GM12874 (cell line): Measurements from ENCODE around the gene PRDM16.

Source experiments
- TF ChIP-seq, protein P1 (sequence below): IDR thresholded peaks from 2 replicates; pipeline ENCODE4 v1.5.1; 2011; ENCODE audit warnings: low read depth, mild to moderate bottlenecking, control low read depth, low read length, moderate library complexity; ENCODE audit not compliant: insufficient read depth

The PRDM16 gene

DNA sequence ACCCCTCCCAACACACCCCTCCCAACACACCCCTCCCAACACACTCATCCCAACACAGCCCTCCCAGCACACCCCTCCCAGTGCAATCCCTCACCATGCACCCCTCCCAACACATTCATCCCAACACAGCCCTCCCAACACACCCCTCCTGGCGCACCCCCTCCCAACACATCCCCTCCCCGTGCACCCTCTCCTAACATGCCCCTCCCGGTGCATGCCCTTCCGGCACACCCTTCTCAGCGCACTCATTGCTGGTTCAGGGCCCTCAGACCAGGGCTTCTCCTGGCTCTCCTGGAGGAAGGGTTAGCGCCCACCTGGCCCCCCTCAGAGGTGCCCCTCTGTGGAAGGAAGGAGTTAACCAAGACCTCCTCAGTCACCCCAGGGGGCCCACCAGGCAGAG lies 310.9 kb downstream of the PRDM16 start:
- TF ChIP-seq, protein P1, sequence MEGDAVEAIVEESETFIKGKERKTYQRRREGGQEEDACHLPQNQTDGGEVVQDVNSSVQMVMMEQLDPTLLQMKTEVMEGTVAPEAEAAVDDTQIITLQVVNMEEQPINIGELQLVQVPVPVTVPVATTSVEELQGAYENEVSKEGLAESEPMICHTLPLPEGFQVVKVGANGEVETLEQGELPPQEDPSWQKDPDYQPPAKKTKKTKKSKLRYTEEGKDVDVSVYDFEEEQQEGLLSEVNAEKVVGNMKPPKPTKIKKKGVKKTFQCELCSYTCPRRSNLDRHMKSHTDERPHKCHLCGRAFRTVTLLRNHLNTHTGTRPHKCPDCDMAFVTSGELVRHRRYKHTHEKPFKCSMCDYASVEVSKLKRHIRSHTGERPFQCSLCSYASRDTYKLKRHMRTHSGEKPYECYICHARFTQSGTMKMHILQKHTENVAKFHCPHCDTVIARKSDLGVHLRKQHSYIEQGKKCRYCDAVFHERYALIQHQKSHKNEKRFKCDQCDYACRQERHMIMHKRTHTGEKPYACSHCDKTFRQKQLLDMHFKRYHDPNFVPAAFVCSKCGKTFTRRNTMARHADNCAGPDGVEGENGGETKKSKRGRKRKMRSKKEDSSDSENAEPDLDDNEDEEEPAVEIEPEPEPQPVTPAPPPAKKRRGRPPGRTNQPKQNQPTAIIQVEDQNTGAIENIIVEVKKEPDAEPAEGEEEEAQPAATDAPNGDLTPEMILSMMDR = no peak

DNA sequence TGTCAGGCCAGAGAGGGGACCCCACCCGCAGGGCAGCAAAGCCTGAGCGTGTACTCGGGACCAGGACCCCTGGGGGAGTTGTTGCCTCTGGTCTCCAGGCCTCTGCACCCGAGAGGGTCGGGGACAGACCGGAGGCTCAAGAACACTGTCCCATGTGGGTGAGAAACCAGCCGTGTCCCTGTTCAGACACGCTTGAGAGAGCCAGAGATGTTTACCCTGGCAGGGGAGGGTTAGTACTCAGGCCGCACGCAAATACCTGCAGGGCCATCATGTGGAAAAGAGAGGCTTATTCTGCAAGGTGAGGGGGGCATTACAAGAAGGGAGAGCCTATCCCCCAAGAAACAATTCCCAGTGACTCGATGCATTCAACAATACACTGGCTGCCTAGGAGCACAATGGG lies 311.5 kb downstream of the PRDM16 start:
- TF ChIP-seq, protein P1 = no peak

DNA sequence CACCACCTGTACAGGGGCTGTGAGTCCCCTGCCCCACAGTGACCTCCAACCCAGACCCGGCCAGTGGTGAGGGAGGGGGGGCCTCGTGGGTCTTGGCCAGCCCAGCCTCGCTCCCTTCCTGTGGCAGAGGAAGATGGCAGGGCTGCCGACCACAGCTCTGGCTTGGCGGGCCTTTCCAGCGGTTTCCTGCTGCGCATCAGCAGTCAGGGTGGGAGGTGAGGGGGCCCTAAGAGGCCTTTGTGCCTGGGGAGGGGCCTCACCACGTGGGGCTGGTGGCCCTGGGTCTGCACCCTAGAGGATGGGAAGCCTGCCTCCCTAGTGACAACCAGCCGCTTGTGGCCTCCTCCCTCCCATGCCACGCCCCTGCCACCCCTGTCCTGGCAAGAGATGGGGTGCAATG lies 312.9 kb downstream of the PRDM16 start:
- TF ChIP-seq, protein P1 = no peak

DNA sequence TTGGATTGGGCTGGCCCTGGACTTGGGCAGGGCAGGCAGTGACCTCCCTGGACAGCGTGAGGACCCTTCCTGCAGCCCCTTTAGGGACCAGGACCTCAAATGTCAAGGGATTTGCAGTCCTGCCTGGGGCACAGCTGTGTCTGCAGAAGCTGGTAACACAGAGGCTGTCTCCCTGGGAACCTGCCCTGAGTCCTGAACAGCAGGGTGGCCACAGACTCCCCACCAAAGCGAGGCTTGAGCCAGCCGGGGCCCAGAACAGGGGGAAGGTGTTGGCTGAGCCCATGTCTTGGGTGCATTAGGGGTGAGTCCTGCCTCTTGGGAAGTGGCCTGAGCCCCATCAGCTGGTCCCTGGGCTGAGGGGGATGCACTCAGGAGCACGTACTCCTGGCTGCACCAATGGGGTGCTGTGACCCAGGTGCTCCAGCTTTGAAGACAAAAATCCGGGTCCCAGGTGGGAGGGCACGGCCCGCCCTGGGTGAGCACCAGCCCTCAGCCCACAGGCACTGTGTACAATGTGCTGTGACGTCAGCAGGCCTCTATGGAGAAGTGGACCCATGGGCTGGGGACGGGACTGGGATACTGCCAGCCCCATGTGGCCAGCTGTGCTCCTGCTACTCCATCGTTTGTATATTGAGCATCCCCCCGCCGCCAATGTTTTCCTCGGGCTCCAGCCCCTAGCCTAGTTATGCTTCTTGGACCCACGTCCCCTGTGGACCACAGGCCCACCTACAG lies 313.5 kb downstream of the PRDM16 start:
- TF ChIP-seq, protein P1 = no peak

DNA sequence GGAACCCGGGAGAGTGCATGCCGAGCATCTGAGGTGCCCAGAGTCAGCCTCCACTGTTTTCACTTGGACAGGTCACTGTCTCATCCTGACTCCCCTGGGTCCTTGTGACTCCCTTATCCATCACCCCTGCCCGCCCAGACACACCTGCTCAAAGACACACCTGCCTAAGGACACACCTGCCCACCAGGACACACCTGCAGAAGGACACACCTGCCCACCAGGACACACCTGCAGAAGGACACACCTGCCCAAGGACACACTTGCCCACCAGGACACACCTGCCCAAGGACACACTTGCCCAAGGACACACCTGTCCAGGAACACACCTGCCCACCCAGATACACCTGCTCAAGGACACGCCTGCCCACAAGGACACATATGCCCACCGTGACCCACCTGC lies 314.7 kb downstream of the PRDM16 start:
- TF ChIP-seq, protein P1 = no peak

DNA sequence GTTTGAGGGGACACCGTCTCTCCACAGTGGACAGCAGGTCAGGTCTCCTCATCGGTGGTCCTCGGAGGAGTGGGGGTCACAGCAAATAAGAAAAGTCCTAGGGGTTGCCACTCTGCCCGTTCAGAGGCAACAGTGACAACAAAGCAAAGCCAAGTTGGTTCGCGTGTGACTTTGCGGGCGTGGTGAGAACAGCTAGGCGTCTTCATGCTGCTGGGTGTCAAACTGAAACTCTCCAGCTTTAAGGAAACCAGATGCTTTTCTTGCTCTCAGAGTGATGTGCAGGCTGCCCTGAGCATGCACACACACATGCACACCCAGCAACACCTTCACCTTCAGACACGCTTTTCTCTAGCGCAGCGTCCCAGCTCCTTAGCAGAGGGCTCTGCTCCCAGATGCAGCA lies 315.4 kb downstream of the PRDM16 start:
- TF ChIP-seq, protein P1 = no peak

DNA sequence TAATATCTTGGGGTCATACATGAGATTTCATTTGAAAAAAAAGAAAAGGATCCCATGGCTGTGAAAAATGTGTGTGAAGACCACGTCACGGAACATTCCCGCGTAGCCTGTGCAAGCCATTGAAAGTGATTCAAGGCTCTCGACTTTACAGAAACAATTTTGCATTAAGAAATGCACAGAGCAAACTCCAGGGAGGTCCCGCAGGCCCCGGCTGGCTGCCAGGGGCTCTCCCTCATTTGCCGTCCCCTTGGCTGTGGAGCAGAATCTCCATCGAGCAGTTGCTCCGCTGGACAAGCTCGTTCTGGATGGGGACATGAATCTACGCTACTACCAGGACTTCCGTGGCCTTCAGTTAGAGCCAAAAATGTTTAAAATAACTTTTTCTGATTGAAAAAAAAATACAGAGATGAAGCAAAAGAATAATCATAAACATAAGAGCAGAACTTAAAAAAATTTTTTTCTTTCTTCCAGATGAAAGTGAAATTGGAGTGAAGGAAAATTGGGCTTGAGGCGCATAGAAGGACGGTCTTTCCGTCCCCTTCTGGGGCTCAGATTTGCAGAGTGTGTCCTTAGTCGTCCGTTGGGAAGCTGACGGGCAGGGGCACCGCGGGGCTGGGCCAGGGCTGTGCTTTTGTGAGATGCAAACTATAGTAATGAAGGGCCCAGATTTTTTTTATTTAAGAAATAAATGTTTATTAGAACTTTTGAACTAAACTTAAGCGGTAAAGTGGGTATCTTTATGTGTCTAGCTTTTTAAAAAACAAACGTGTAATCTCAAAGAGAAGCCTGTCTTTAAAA lies 317.4 kb downstream of the PRDM16 start:
- TF ChIP-seq, protein P1 = no peak
